GM12864 (cell line): ENCODE data around the gene NEDD8.

Experiments
- DNase-seq: peaks from one replicate; pipeline ENCODE4 v3.0.0-alpha.2; 2011; ENCODE audit warnings: low read depth
- H3K4me3 ChIP-seq: 2 replicates; pipeline ENCODE4 v1.5.1; 2011; ENCODE audit warnings: mild to moderate bottlenecking, low read depth, low read length, control low read depth
- TF ChIP-seq, protein P1 (sequence below): IDR thresholded peaks from 2 replicates; pipeline ENCODE4 v1.5.1; 2011; ENCODE audit warnings: low read depth, mild to moderate bottlenecking, moderate library complexity, low read length, control low read depth, inconsistent platforms; ENCODE audit errors: missing control alignments

The NEDD8 gene

DNA sequence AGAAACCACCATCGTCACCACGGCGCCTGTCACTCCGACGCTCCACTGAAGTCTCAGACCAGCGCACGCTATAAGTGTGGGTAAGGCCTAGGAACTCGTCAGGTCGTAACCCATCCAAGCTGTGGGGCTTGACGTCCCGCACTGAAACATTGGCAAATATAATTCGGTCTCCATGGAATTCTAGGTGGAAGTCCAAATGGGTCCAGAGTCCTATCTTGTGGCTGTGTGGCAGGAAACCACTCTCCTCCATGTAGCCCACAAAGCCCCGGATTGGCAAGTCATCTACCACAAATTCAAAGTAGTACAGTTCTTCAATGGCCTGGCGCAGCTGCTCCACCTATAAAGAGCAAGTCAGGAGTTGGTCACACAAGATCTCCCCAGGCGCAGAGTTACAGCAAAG lies 39.2 kb downstream of the NEDD8 start:
- no peak overlapping the region for H3K4me3 ChIP-seq
- TF ChIP-seq, protein P1, sequence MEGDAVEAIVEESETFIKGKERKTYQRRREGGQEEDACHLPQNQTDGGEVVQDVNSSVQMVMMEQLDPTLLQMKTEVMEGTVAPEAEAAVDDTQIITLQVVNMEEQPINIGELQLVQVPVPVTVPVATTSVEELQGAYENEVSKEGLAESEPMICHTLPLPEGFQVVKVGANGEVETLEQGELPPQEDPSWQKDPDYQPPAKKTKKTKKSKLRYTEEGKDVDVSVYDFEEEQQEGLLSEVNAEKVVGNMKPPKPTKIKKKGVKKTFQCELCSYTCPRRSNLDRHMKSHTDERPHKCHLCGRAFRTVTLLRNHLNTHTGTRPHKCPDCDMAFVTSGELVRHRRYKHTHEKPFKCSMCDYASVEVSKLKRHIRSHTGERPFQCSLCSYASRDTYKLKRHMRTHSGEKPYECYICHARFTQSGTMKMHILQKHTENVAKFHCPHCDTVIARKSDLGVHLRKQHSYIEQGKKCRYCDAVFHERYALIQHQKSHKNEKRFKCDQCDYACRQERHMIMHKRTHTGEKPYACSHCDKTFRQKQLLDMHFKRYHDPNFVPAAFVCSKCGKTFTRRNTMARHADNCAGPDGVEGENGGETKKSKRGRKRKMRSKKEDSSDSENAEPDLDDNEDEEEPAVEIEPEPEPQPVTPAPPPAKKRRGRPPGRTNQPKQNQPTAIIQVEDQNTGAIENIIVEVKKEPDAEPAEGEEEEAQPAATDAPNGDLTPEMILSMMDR = no peak

DNA sequence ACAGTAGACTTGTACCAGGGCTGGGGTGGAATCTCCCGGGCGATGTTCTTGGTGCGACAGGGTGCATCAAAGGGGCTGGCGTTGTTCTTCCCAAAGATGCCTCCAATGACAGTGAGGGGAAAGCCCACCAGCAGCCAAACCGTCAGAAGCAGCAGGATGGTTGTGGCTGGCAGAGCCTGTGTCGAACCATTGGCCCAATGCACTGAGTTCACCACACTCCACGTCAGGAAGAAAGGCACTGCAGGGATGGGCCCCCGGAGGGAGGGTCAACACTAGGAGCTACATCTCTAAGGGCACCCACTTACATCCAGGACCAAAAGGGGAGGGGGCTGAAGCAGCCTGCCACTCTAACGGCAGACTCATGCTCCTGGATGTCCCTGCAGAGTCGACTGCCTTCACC lies 41.8 kb downstream of the NEDD8 start:
- H3K4me3 ChIP-seq = no peak overlapping the region
- no peak for DNase-seq
- TF ChIP-seq, protein P1 = no peak

More for the DNA sequence above, 39.2 kb downstream of the NEDD8 start:
- DNase-seq = no peak

DNA sequence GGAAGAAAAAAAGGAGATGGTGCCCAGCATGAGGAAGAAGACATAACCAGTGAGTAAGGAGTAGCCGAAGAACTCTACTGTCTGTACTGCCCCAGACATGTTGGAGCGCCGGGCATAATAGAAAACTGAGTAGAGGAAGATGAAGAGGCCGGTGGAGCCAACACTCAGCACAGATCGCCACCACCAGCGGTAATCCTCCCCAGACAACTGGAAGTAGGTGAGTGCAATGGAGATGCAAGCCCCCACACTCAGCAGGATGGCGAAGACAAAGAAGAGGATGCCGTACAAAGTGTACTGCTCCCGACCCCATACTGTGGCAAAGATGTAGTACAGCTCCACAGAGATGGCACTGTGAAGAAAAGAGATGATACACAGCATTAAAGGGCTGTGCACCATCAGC lies 42.7 kb downstream of the NEDD8 start:
- H3K4me3 ChIP-seq = no peak overlapping the region
- no peak for DNase-seq
- TF ChIP-seq, protein P1 = no peak

DNA sequence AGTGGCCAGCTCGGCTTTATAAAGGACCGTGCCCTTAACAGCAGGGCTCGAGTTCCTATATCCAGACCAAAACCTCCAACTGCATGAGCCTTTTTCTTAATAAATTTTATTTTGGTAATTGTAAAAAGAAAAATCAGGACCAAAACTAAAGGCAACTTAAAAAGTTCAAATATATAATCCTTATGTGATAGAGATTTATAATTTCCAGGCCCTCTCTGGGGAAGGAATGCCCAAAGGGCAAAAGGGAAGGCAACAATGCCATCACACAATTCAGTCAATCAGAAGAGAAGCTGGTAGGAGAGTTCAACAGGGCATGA lies 43.1 kb downstream of the NEDD8 start:
- peak overlapping the region; percentile 83 for H3K4me3 ChIP-seq
- no peak for DNase-seq
- TF ChIP-seq, protein P1 = no peak

DNA sequence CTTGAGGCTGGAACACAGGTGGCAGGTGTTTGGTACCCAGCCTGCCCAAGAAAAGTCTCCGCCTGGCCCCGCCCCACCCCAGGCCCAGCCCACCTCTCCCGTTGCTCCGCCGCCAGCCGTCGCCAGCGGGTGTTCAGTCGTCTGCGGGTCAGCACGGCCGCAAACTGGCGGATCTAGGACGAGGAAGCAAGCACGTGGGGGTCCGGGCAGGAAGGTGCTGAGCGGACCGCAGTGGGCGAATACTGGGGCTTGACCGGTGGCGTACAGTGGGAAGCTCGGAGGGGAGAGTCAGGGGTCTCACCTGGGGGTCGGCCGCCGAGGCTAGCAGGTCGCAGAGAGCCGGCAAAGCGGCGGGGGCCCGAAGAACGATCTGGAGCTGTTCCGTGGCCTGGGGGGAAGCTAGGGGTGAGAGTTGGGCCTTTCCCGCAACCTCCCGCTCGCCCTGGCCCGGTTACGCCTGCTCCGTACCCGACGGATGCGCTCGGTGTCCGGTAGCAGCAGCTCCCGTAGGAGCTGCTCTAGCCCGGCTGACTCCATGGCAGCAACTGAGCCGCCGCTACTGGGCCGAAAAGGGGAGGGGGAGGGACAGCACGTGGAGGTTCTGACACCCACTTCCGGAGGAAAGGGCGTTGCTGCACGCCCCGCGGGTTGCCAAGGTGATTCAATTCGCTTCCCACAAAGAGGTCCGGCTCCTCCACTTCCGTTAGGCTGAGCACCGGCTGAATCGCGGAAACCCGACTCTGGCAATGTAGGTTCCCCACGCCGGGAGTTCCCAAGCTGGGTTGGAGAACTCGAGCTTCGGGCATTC lies 43.7 kb downstream of the NEDD8 start, which contains the start of gene IPO4:
Gene IPO4 (minus strand): TSS at position 566 of the 808 bp plus-strand sequence. CDS start 29 bp downstream, at position 537.
- TF ChIP-seq, protein P1 = no peak
- H3K4me3 ChIP-seq = peak within 1 kb of the TSS; percentile 83
- DNase-seq = peak; percentile 97

DNA sequence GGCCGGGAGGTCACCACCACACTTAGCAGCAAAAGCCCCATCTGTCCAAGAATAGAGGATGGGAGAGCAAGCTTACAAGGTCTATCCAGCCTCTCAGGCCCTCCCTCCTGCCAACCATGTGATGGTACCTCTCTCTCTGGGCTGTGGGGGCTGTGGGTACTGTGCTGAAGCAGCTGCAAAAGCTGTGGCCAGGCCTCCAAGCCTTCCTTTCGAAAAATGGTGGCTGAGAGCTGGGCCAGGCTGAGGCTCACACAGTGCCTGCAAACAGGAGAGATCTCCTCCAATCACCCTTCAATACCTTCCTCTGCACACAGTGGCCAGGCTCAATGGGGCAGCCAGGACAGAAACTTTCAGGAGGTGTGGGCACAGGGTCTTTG lies 44.6 kb downstream of the NEDD8 start:
- peak overlapping the region; percentile 83 for H3K4me3 ChIP-seq
- TF ChIP-seq, protein P1 = no peak
- no peak for DNase-seq

DNA sequence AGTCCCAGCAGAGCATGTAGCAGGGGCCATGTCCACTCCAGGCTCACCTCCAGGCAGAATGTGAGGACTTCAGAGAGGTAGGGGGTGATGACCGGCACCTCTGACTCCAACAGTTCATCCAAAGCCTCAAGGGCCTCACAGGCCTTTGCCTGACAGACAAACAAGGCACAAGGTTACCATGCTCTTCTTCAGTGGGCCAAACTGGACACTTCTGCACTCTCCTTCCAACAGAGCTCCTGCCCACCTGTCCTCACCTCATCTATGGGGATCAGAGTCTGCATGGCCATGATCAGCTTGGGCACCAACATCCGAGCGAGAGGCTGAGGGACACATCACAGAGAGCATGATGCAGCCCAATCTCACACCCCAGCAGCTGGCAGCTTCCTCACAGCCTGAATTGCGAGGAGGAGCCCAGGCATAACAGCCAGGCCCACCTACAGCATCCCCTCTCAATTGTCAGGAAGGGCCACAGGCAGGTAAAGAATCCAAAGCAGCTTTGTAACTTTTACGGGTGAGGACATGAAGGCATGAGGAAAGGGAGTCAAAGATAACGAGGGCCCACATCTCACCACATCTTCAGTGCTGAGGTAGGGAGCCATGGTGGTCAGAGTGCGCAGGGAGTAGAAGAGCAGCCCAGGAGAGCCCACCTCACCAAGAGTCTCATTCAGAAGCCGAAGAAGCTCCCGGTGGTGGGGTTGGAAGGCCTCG lies 45.2 kb downstream of the NEDD8 start:
- no peak overlapping the region for H3K4me3 ChIP-seq
- no peak for DNase-seq
- TF ChIP-seq, protein P1 = no peak
